ENCODE measurements around the gene CPNE7.
"Not testable (repeated sequence)": the region's sequence is repeated elsewhere in the genome, so short reads cannot be mapped to it uniquely, and the experiment has no call there.

CPNE7 gene

GRCh38 chr16:89581861-89582563, 6.5 kb downstream of the CPNE7 start:
- ATAC-seq (no peak), DNase-seq (no peak)
- Mint-ChIP-seq H3K4me3 (no peak overlapping the region), H3K27ac (no peak overlapping the region), H3K4me1 (no peaks in the 10 kb centered on the region), H3K36me3 (ENCODE audit: low read depth) (peaks cover 3% of the 10 kb centered on the region), H3K27me3 (peaks cover 3% of the 10 kb centered on the region), H3K9me3 (no peaks in the 10 kb centered on the region)

GRCh38 chr16:89582614-89583196, 7.1 kb downstream of the CPNE7 start:
- H3K9me3 Mint-ChIP-seq, result no peaks in the 10 kb centered on the region
- DNase-seq, result no peak

GRCh38 chr16:89583197-89583894, 7.8 kb downstream of the CPNE7 start:
- no peak overlapping the region for H3K4me3 Mint-ChIP-seq

More at GRCh38 chr16:89582614-89583196, 7.1 kb downstream of the CPNE7 start:
- H3K4me3 Mint-ChIP-seq, result no peak overlapping the region
- no peaks in the 10 kb centered on the region for H3K4me1 Mint-ChIP-seq
- H3K27me3 Mint-ChIP-seq, result no peaks in the 10 kb centered on the region
- ATAC-seq, result no peak
- peaks cover 4% of the 10 kb centered on the region for H3K36me3 Mint-ChIP-seq (ENCODE audit: low read depth)
- no peak overlapping the region for H3K27ac Mint-ChIP-seq

GRCh38 chr16:89583895-89584644, 8.5 kb downstream of the CPNE7 start:
- Mint-ChIP-seq H3K4me1 (no peaks in the 10 kb centered on the region), H3K4me3 (no peak overlapping the region), H3K9me3 (no peaks in the 10 kb centered on the region), H3K27me3 (no peaks in the 10 kb centered on the region), H3K27ac (no peak overlapping the region), H3K36me3 (ENCODE audit: low read depth) (peaks cover 1% of the 10 kb centered on the region)
- no peak for DNase-seq
- ATAC-seq, result no peak

More at GRCh38 chr16:89583197-89583894, 7.8 kb downstream of the CPNE7 start:
- DNase-seq, result no peak
- Mint-ChIP-seq H3K4me1 (no peaks in the 10 kb centered on the region), H3K27me3 (no peaks in the 10 kb centered on the region), H3K9me3 (no peaks in the 10 kb centered on the region), H3K27ac (no peak overlapping the region), H3K36me3 (ENCODE audit: low read depth) (peaks cover 2% of the 10 kb centered on the region)
- ATAC-seq, result no peak

GRCh38 chr16:89584768-89585549, 9.4 kb downstream of the CPNE7 start:
- Mint-ChIP-seq H3K4me3 (no peak overlapping the region), H3K27ac (no peak overlapping the region), H3K36me3 (ENCODE audit: low read depth) (peaks cover 1% of the 10 kb centered on the region), H3K4me1 (no peaks in the 10 kb centered on the region), H3K27me3 (no peaks in the 10 kb centered on the region), H3K9me3 (no peaks in the 10 kb centered on the region)
- DNase-seq (no peak), ATAC-seq (no peak)

- Mint-ChIP-seq H3K27me3 (no peaks in the 10 kb centered on the region), H3K27ac (no peak overlapping the region), H3K36me3 (ENCODE audit: low read depth) (peaks cover 1% of the 10 kb centered on the region), H3K4me1 (no peaks in the 10 kb centered on the region), H3K4me3 (no peak overlapping the region), H3K9me3 (no peaks in the 10 kb centered on the region)
- DNase-seq (no peak), ATAC-seq (no peak)
Measured at GRCh38 chr16:89586218-89586617, 10.7 kb downstream of the CPNE7 start.

- no peak overlapping the region for H3K27ac Mint-ChIP-seq
- no peak for DNase-seq
Measured at GRCh38 chr16:89586853-89587252, 11.3 kb downstream of the CPNE7 start.

GRCh38 chr16:89587676-89588075, 12.1 kb downstream of the CPNE7 start:
- not testable (repeated sequence) for H3K9me3 Mint-ChIP-seq; ATAC-seq; H3K27ac Mint-ChIP-seq; H3K4me1 Mint-ChIP-seq; DNase-seq; H3K36me3 Mint-ChIP-seq (ENCODE audit: low read depth); H3K27me3 Mint-ChIP-seq; H3K4me3 Mint-ChIP-seq

More at GRCh38 chr16:89586853-89587252, 11.3 kb downstream of the CPNE7 start:
- Mint-ChIP-seq H3K36me3 (ENCODE audit: low read depth) (peaks cover 1% of the 10 kb centered on the region), H3K9me3 (no peaks in the 10 kb centered on the region), H3K4me1 (no peaks in the 10 kb centered on the region), H3K4me3 (no peak overlapping the region), H3K27me3 (no peaks in the 10 kb centered on the region)
- no peak for ATAC-seq

- ATAC-seq, result no peak
- no peak for DNase-seq
- H3K27ac Mint-ChIP-seq, result no peak overlapping the region
- H3K4me1 Mint-ChIP-seq, result peaks cover 1% of the 10 kb centered on the region
- no peaks in the 10 kb centered on the region for H3K9me3 Mint-ChIP-seq
- no peaks in the 10 kb centered on the region for H3K27me3 Mint-ChIP-seq
- peaks cover 1% of the 10 kb centered on the region for H3K36me3 Mint-ChIP-seq (ENCODE audit: low read depth)
- H3K4me3 Mint-ChIP-seq, result no peak overlapping the region
Measured at GRCh38 chr16:89588413-89589109, 13.0 kb downstream of the CPNE7 start.

GRCh38 chr16:89589241-89589926, 13.8 kb downstream of the CPNE7 start:
- no peak overlapping the region for H3K27ac Mint-ChIP-seq
- no peaks in the 10 kb centered on the region for H3K9me3 Mint-ChIP-seq
- DNase-seq (no peak), ATAC-seq (no peak)
- H3K4me1 Mint-ChIP-seq, result peaks cover 5% of the 10 kb centered on the region
- H3K4me3 Mint-ChIP-seq, result no peak overlapping the region
- peaks cover 1% of the 10 kb centered on the region for H3K36me3 Mint-ChIP-seq (ENCODE audit: low read depth)
- H3K27me3 Mint-ChIP-seq, result no peaks in the 10 kb centered on the region

GRCh38 chr16:89593841-89594240, 18.3 kb downstream of the CPNE7 start:
- no peak for ATAC-seq
- no peak overlapping the region for H3K27ac Mint-ChIP-seq
- no peaks in the 10 kb centered on the region for H3K27me3 Mint-ChIP-seq
- H3K4me1 Mint-ChIP-seq, result peaks cover 5% of the 10 kb centered on the region
- no peak for DNase-seq
- H3K36me3 Mint-ChIP-seq (ENCODE audit: low read depth), result no peaks in the 10 kb centered on the region
- no peak overlapping the region for H3K4me3 Mint-ChIP-seq
- H3K9me3 Mint-ChIP-seq, result no peaks in the 10 kb centered on the region

- no peak overlapping the region for H3K4me3 Mint-ChIP-seq
- peaks cover 7% of the 10 kb centered on the region for H3K4me1 Mint-ChIP-seq
- no peak for ATAC-seq
- no peaks in the 10 kb centered on the region for H3K9me3 Mint-ChIP-seq
- no peaks in the 10 kb centered on the region for H3K36me3 Mint-ChIP-seq (ENCODE audit: low read depth)
- no peak overlapping the region for H3K27ac Mint-ChIP-seq
- DNase-seq, result no peak
- no peaks in the 10 kb centered on the region for H3K27me3 Mint-ChIP-seq
Measured at GRCh38 chr16:89595330-89596060, 19.9 kb downstream of the CPNE7 start.
